ENCODE data around the gene LOXHD1.

GRCh38 chr18:46462523-46462922, 194.5 kb downstream of the LOXHD1 start:
- TF ChIP-seq EZH2 (IDR thresholded peaks at IDR 0.05; ENCODE audit: borderline replicate concordance, insufficient read depth, low read depth, low read length, poor library complexity, severe bottlenecking) (no peak), CTCF (IDR thresholded peaks at IDR 0.05) (no peak)

Measured in B cell (primary cell).